ENCODE data around the gene CNTF. TPM values are rescaled to one million over a fixed set of nuclear protein-coding genes. Genes with fewer than 3 reads are reported as not detected.

Gene CNTF
- polyA plus RNA-seq, 2 donors: 0.24 to 0.28 TPM

GRCh38 chr11:58600510-58600909 is 22.0 kb upstream of the CNTF start:
- H3K27me3 ChIP-seq (ENCODE audit: control insufficient read depth in 1 of 2, insufficient read depth in 2 of 2, low read length in 2 of 2): no peaks in the 10 kb centered on the region
- no peaks in the 10 kb centered on the region for H3K4me1 ChIP-seq (ENCODE audit: control insufficient read depth in 2 of 2, insufficient read depth in 2 of 2, low read length in 1 of 2)
- 89 to 90% methylated on average over 2 of the region's 2 CpGs for WGBS, 2 donors
- H3K27ac ChIP-seq (ENCODE audit: low read depth in 2 of 2, low read length in 1 of 2): no peak overlapping the region
- H3K36me3 ChIP-seq (ENCODE audit: control insufficient read depth in 2 of 2, insufficient read depth in 2 of 2, low read length in 1 of 2): no peaks in the 10 kb centered on the region
- no peaks in the 10 kb centered on the region for H3K9me3 ChIP-seq (ENCODE audit: control insufficient read depth in 2 of 2, insufficient read depth in 1 of 2, low read depth in 1 of 2, low read length in 1 of 2)
- H3K4me3 ChIP-seq (ENCODE audit: low read depth in 1 of 2, low read length in 2 of 2): no peak overlapping the region

- 80 to 86% methylated on average over 4 of the region's 4 CpGs for WGBS, 2 donors
- Histone ChIP-seq H3K4me1 (ENCODE audit: control insufficient read depth in 2 of 2, insufficient read depth in 2 of 2, low read length in 1 of 2) (no peaks in the 10 kb centered on the region), H3K9me3 (ENCODE audit: control insufficient read depth in 2 of 2, insufficient read depth in 1 of 2, low read depth in 1 of 2, low read length in 1 of 2) (no peaks in the 10 kb centered on the region), H3K4me3 (ENCODE audit: low read depth in 1 of 2, low read length in 2 of 2) (no peak overlapping the region), H3K27me3 (ENCODE audit: control insufficient read depth in 1 of 2, insufficient read depth in 2 of 2, low read length in 2 of 2) (no peaks in the 10 kb centered on the region), H3K36me3 (ENCODE audit: control insufficient read depth in 2 of 2, insufficient read depth in 2 of 2, low read length in 1 of 2) (peaks cover 0 to 2% of the 10 kb centered on the region in 2 donors), H3K27ac (ENCODE audit: low read depth in 2 of 2, low read length in 1 of 2) (no peak overlapping the region)
Observed at GRCh38 chr11:58606930-58607714, 15.3 kb upstream of the CNTF start.

- Histone ChIP-seq H3K4me1 (ENCODE audit: control insufficient read depth in 2 of 2, insufficient read depth in 2 of 2, low read length in 1 of 2) (no peaks in the 10 kb centered on the region), H3K9me3 (ENCODE audit: control insufficient read depth in 2 of 2, insufficient read depth in 1 of 2, low read depth in 1 of 2, low read length in 1 of 2) (no peaks in the 10 kb centered on the region), H3K4me3 (ENCODE audit: low read depth in 1 of 2, low read length in 2 of 2) (no peak overlapping the region), H3K27ac (ENCODE audit: low read depth in 2 of 2, low read length in 1 of 2) (no peak overlapping the region), H3K27me3 (ENCODE audit: control insufficient read depth in 1 of 2, insufficient read depth in 2 of 2, low read length in 2 of 2) (no peaks in the 10 kb centered on the region), H3K36me3 (ENCODE audit: control insufficient read depth in 2 of 2, insufficient read depth in 2 of 2, low read length in 1 of 2) (peaks cover 2 to 4% of the 10 kb centered on the region in 2 donors)
- WGBS, 2 donors: 86 to 93% methylated on average over 5 of the region's 5 CpGs
Observed at GRCh38 chr11:58608331-58608730, 14.1 kb upstream of the CNTF start.

- no peak overlapping the region for H3K4me3 ChIP-seq (ENCODE audit: low read depth in 1 of 2, low read length in 2 of 2)
- peaks cover 5 to 6% of the 10 kb centered on the region in 2 donors for H3K36me3 ChIP-seq (ENCODE audit: control insufficient read depth in 2 of 2, insufficient read depth in 2 of 2, low read length in 1 of 2)
- no peaks in the 10 kb centered on the region for H3K4me1 ChIP-seq (ENCODE audit: control insufficient read depth in 2 of 2, insufficient read depth in 2 of 2, low read length in 1 of 2)
- no peaks in the 10 kb centered on the region for H3K27me3 ChIP-seq (ENCODE audit: control insufficient read depth in 1 of 2, insufficient read depth in 2 of 2, low read length in 2 of 2)
- 87 to 88% methylated on average over 8 of the region's 8 CpGs for WGBS, 2 donors
- H3K27ac ChIP-seq (ENCODE audit: low read depth in 2 of 2, low read length in 1 of 2): no peak overlapping the region
- H3K9me3 ChIP-seq (ENCODE audit: control insufficient read depth in 2 of 2, insufficient read depth in 1 of 2, low read depth in 1 of 2, low read length in 1 of 2): no peaks in the 10 kb centered on the region
Observed at GRCh38 chr11:58609723-58610122, 12.7 kb upstream of the CNTF start.

- Histone ChIP-seq H3K36me3 (ENCODE audit: control insufficient read depth in 2 of 2, insufficient read depth in 2 of 2, low read length in 1 of 2) (peaks cover 15 to 16% of the 10 kb centered on the region in 2 donors), H3K9me3 (ENCODE audit: control insufficient read depth in 2 of 2, insufficient read depth in 1 of 2, low read depth in 1 of 2, low read length in 1 of 2) (no peaks in the 10 kb centered on the region), H3K27ac (ENCODE audit: low read depth in 2 of 2, low read length in 1 of 2) (no peak overlapping the region), H3K4me3 (ENCODE audit: low read depth in 1 of 2, low read length in 2 of 2) (no peak overlapping the region), H3K27me3 (ENCODE audit: control insufficient read depth in 1 of 2, insufficient read depth in 2 of 2, low read length in 2 of 2) (no peaks in the 10 kb centered on the region), H3K4me1 (ENCODE audit: control insufficient read depth in 2 of 2, insufficient read depth in 2 of 2, low read length in 1 of 2) (no peaks in the 10 kb centered on the region)
- WGBS, 2 donors: 87 to 94% methylated on average over 2 of the region's 2 CpGs
Observed at GRCh38 chr11:58613228-58613627, 9.2 kb upstream of the CNTF start.

GRCh38 chr11:58615559-58615958 is 6.9 kb upstream of the CNTF start:
- H3K27me3 ChIP-seq (ENCODE audit: control insufficient read depth in 1 of 2, insufficient read depth in 2 of 2, low read length in 2 of 2): no peaks in the 10 kb centered on the region
- H3K27ac ChIP-seq (ENCODE audit: low read depth in 2 of 2, low read length in 1 of 2): no peak overlapping the region
- 93 to 95% methylated on average over 1 of the region's 1 CpG for WGBS, 2 donors
- no peak overlapping the region for H3K4me3 ChIP-seq (ENCODE audit: low read depth in 1 of 2, low read length in 2 of 2)
- peaks cover 14 to 15% of the 10 kb centered on the region in 2 donors for H3K36me3 ChIP-seq (ENCODE audit: control insufficient read depth in 2 of 2, insufficient read depth in 2 of 2, low read length in 1 of 2)
- no peaks in the 10 kb centered on the region for H3K9me3 ChIP-seq (ENCODE audit: control insufficient read depth in 2 of 2, insufficient read depth in 1 of 2, low read depth in 1 of 2, low read length in 1 of 2)
- H3K4me1 ChIP-seq (ENCODE audit: control insufficient read depth in 2 of 2, insufficient read depth in 2 of 2, low read length in 1 of 2): no peaks in the 10 kb centered on the region

GRCh38 chr11:58616594-58616993 is 5.9 kb upstream of the CNTF start:
- Histone ChIP-seq H3K9me3 (ENCODE audit: control insufficient read depth in 2 of 2, insufficient read depth in 1 of 2, low read depth in 1 of 2, low read length in 1 of 2) (no peaks in the 10 kb centered on the region), H3K4me1 (ENCODE audit: control insufficient read depth in 2 of 2, insufficient read depth in 2 of 2, low read length in 1 of 2) (no peaks in the 10 kb centered on the region), H3K27ac (ENCODE audit: low read depth in 2 of 2, low read length in 1 of 2) (no peak overlapping the region), H3K36me3 (ENCODE audit: control insufficient read depth in 2 of 2, insufficient read depth in 2 of 2, low read length in 1 of 2) (peaks cover 14 to 15% of the 10 kb centered on the region in 2 donors), H3K4me3 (ENCODE audit: low read depth in 1 of 2, low read length in 2 of 2) (no peak overlapping the region), H3K27me3 (ENCODE audit: control insufficient read depth in 1 of 2, insufficient read depth in 2 of 2, low read length in 2 of 2) (no peaks in the 10 kb centered on the region)
- 30 to 37% methylated on average over 4 of the region's 4 CpGs for WGBS, 2 donors

GRCh38 chr11:58617976-58618557 is 4.4 kb upstream of the CNTF start:
- WGBS, 2 donors: 76 to 90% methylated on average over 4 of the region's 4 CpGs

GRCh38 chr11:58621586-58622262 is 741 bp upstream of the CNTF start:
- Histone ChIP-seq H3K4me1 (ENCODE audit: control insufficient read depth in 2 of 2, insufficient read depth in 2 of 2, low read length in 1 of 2) (no peaks in the 10 kb centered on the region), H3K27me3 (ENCODE audit: control insufficient read depth in 1 of 2, insufficient read depth in 2 of 2, low read length in 2 of 2) (no peaks in the 10 kb centered on the region), H3K4me3 (ENCODE audit: low read depth in 1 of 2, low read length in 2 of 2) (no peak overlapping the region), H3K9me3 (ENCODE audit: control insufficient read depth in 2 of 2, insufficient read depth in 1 of 2, low read depth in 1 of 2, low read length in 1 of 2) (no peaks in the 10 kb centered on the region), H3K27ac (ENCODE audit: low read depth in 2 of 2, low read length in 1 of 2) (no peak overlapping the region), H3K36me3 (ENCODE audit: control insufficient read depth in 2 of 2, insufficient read depth in 2 of 2, low read length in 1 of 2) (peaks cover 16 to 22% of the 10 kb centered on the region in 2 donors)
- 63 to 68% methylated on average over 4 of the region's 4 CpGs for WGBS, 2 donors

More at GRCh38 chr11:58617976-58618557, 4.4 kb upstream of the CNTF start:
- H3K4me3 ChIP-seq (ENCODE audit: low read depth in 1 of 2, low read length in 2 of 2): no peak overlapping the region
- peaks cover 14 to 19% of the 10 kb centered on the region in 2 donors for H3K36me3 ChIP-seq (ENCODE audit: control insufficient read depth in 2 of 2, insufficient read depth in 2 of 2, low read length in 1 of 2)
- H3K27me3 ChIP-seq (ENCODE audit: control insufficient read depth in 1 of 2, insufficient read depth in 2 of 2, low read length in 2 of 2): no peaks in the 10 kb centered on the region
- H3K27ac ChIP-seq (ENCODE audit: low read depth in 2 of 2, low read length in 1 of 2): no peak overlapping the region
- H3K4me1 ChIP-seq (ENCODE audit: control insufficient read depth in 2 of 2, insufficient read depth in 2 of 2, low read length in 1 of 2): no peaks in the 10 kb centered on the region
- H3K9me3 ChIP-seq (ENCODE audit: control insufficient read depth in 2 of 2, insufficient read depth in 1 of 2, low read depth in 1 of 2, low read length in 1 of 2): no peaks in the 10 kb centered on the region

All from esophagus (tissue), 2 donors.